Neuronal stem cell (in vitro differentiated cells): ENCODE results near the gene KLC3.
"Not testable (repeated sequence)": the region's sequence is repeated elsewhere in the genome, so short reads cannot be mapped to it uniquely, and the experiment has no call there.

Source experiments
- DNase-seq: peaks from one replicate; pipeline ENCODE4 v3.0.0-alpha.2; 2013; ENCODE audit warnings: low spot score
- H2AFZ ChIP-seq: one replicate; pipeline ENCODE4 v1.6.1; 2013; ENCODE audit warnings: mild to moderate bottlenecking, low read length, inconsistent platforms
- H2AK5ac ChIP-seq: 2 replicates; pipeline ENCODE4 v1.6.1; 2013; ENCODE audit warnings: low read depth, mild to moderate bottlenecking, inconsistent platforms, low read length, moderate library complexity, mixed read lengths
- H2BK120ac ChIP-seq: 2 replicates; pipeline ENCODE4 v1.6.1; 2013; ENCODE audit warnings: low read depth, mild to moderate bottlenecking, inconsistent platforms, low read length, moderate library complexity, mixed read lengths
- H2BK12ac ChIP-seq: one replicate; pipeline ENCODE4 v1.6.1; 2013; ENCODE audit warnings: low read length, inconsistent platforms
- H2BK15ac ChIP-seq: 2 replicates; pipeline ENCODE4 v1.6.1; 2013; ENCODE audit warnings: mild to moderate bottlenecking, low read length, inconsistent platforms, mixed read lengths
- H2BK5ac ChIP-seq: one replicate; pipeline ENCODE4 v1.6.1; 2013; ENCODE audit warnings: inconsistent platforms, mild to moderate bottlenecking, low read length, moderate library complexity
- H3K14ac ChIP-seq: one replicate; pipeline ENCODE4 v1.6.1; 2013; ENCODE audit warnings: low read length, inconsistent platforms
- H3K18ac ChIP-seq: 2 replicates; pipeline ENCODE4 v1.6.1; 2013; ENCODE audit warnings: low read length, inconsistent platforms
- H3K23ac ChIP-seq: 2 replicates; pipeline ENCODE4 v1.6.1; 2013; ENCODE audit warnings: low read depth, mild to moderate bottlenecking, mixed read lengths, low read length, inconsistent platforms; ENCODE audit not compliant: poor library complexity
- H3K27ac ChIP-seq: replicated peaks from 3 replicates; pipeline ENCODE4 v1.5.1; 2013; ENCODE audit warnings: low read length, inconsistent platforms
- H3K27me3 ChIP-seq, 3 experiments: 2 replicates each; pipeline ENCODE4 v1.6.1; 2013; ENCODE audit warnings: low read length in 3 of 3, mild to moderate bottlenecking in 2 of 3, inconsistent platforms in 1 of 3, low read depth in 1 of 3, mixed read lengths in 1 of 3, moderate library complexity in 1 of 3; ENCODE audit not compliant: control insufficient read depth in 3 of 3, insufficient read depth in 3 of 3
- H3K36me3 ChIP-seq, 2 donors: replicated peaks in 1 of 2; 2 replicates each; pipeline ENCODE4 v1.6.1; 2013; ENCODE audit warnings: low read length in 2 of 2; ENCODE audit not compliant: control insufficient read depth in 2 of 2, insufficient read depth in 2 of 2
- H3K4ac ChIP-seq: 2 replicates; pipeline ENCODE4 v1.6.1; 2013; ENCODE audit warnings: inconsistent platforms, mild to moderate bottlenecking, low read length, moderate library complexity
- H3K4me1 ChIP-seq, 2 donors: 1 replicate in 1 of 2; 2 replicates in 1 of 2; pipeline ENCODE4 v1.6.1; 2013; ENCODE audit warnings: low read length in 2 of 2, low read depth in 1 of 2; ENCODE audit not compliant: control insufficient read depth in 2 of 2, insufficient read depth in 1 of 2
- H3K4me2 ChIP-seq: one replicate; pipeline ENCODE4 v1.6.1; 2013; ENCODE audit warnings: mild to moderate bottlenecking, low read length, inconsistent platforms; ENCODE audit not compliant: insufficient read depth, poor library complexity, severe bottlenecking
- H3K4me3 ChIP-seq, 2 donors: 2 replicates each; pipeline ENCODE4 v1.5.1; 2013; ENCODE audit warnings: low read length in 2 of 2, mild to moderate bottlenecking in 2 of 2, inconsistent platforms in 1 of 2, moderate library complexity in 1 of 2
- H3K79me1 ChIP-seq: one replicate; pipeline ENCODE4 v1.6.1; 2013; ENCODE audit warnings: low read depth, mild to moderate bottlenecking, inconsistent platforms, low read length, moderate library complexity
- H3K9ac ChIP-seq: one replicate; pipeline ENCODE4 v1.6.1; 2013; ENCODE audit warnings: mild to moderate bottlenecking, low read depth, low read length, inconsistent platforms; ENCODE audit not compliant: poor library complexity
- H3K9me3 ChIP-seq, 2 donors: replicated peaks in 1 of 2; 2 replicates each; pipeline versions ENCODE3 to v1.6.1; 2013; ENCODE audit warnings: low read length in 2 of 2, mild to moderate bottlenecking in 2 of 2, inconsistent platforms in 1 of 2, low read depth in 1 of 2, mixed read lengths in 1 of 2, moderate library complexity in 1 of 2; ENCODE audit not compliant: control insufficient read depth in 2 of 2, insufficient read depth in 1 of 2
- H4K8ac ChIP-seq: one replicate; pipeline ENCODE4 v1.6.1; 2013; ENCODE audit warnings: low read depth, mild to moderate bottlenecking, inconsistent platforms, low read length, moderate library complexity
- H4K91ac ChIP-seq: one replicate; pipeline ENCODE4 v1.6.1; 2013; ENCODE audit warnings: low read length, low read depth, mild to moderate bottlenecking, inconsistent platforms; ENCODE audit not compliant: poor library complexity
- WGBS, 2 donors: extraction: QIAGEN DNeasy Blood & Tissue Kit; methylation state at CpG; one replicate each; pipeline ENCODE4 v1.1.7; 2013; ENCODE audit warnings: missing lambda C conversion rate in 2 of 2, mixed read lengths in 1 of 2; ENCODE audit not compliant: insufficient read length in 2 of 2, insufficient replicate concordance in 1 of 2; ENCODE audit errors: extremely low coverage in 2 of 2; 5-methylcytosine and 5-hydroxymethylcytosine counted together

KLC3 gene

DNA sequence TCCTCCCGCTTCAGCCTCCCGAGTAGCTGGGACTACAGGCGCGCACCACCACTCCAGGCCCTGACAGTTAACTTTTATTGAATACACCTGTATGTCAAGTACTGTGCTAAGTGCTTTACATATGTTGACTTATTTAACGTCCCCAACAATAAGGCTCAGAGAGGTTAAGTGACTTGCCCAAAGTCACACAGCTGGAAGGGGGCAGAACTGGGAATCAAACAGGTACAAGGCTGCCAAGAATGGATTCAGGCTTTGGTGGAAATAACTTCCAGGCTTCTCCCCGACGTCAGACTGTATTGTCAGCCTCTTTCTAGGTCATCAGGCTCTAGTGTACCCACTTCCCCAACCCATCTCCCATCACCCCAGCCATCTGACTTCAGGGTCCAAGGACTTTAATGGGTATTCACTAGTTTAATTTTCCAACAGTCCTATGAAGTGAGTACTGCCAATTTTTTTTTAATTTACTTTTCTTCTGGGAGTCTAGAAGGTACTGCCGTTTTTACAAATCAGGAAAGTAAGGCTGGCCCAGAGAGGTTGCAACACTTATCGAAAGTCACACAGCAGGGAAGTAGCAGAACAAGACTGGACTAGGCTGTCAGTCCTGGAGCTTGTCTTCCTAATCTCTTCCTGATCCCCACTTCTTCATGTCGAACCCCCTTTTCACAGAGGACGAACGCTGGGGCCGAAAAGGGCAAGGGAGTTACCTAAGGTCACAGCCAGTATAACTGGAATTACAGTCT lies 13.0 kb upstream of the KLC3 start:
- Histone ChIP-seq H2BK120ac (no peak overlapping the region), H3K14ac (no peak overlapping the region), H4K91ac (no peak overlapping the region), H3K4ac (no peak overlapping the region), H3K18ac (no peak overlapping the region), H2BK5ac (no peak overlapping the region), H3K27me3 (peaks cover 0 to 24% (median 17%) of the 10 kb centered on the region in 3 experiments), H3K23ac (peak overlapping the region; percentile 3), H3K79me1 (no peaks in the 10 kb centered on the region), H3K9ac (no peak overlapping the region), H2AFZ (no peak overlapping the region), H2BK12ac (no peak overlapping the region), H3K36me3 (no peaks in the 10 kb centered on the region), H3K27ac (no peak overlapping the region), H2AK5ac (no peak overlapping the region), H4K8ac (no peak overlapping the region), H3K4me2 (no peak overlapping the region), H3K4me1 (peaks cover 8 to 11% of the 10 kb centered on the region in 2 donors), H3K4me3 (no peak overlapping the region), H3K9me3 (no peaks in the 10 kb centered on the region), H2BK15ac (no peak overlapping the region)
- DNase-seq = no peak
- no CpG with 5 or more reads among the region's 13 CpGs for WGBS, 2 donors

- Histone ChIP-seq H2BK120ac (no peak overlapping the region), H2AK5ac (no peak overlapping the region), H3K4me2 (no peak overlapping the region), H3K27ac (no peak overlapping the region), H3K36me3 (no peaks in the 10 kb centered on the region), H2AFZ (no peak overlapping the region), H2BK5ac (no peak overlapping the region), H3K4ac (no peak overlapping the region), H4K8ac (no peak overlapping the region), H2BK12ac (no peak overlapping the region), H3K4me3 (no peak overlapping the region), H3K9me3 (no peaks in the 10 kb centered on the region), H3K14ac (no peak overlapping the region), H4K91ac (no peak overlapping the region), H3K27me3 (no peaks in the 10 kb centered on the region), H2BK15ac (no peak overlapping the region), H3K79me1 (no peaks in the 10 kb centered on the region), H3K18ac (no peak overlapping the region), H3K9ac (no peak overlapping the region), H3K4me1 (no peaks in the 10 kb centered on the region), H3K23ac (no peak overlapping the region)
- no peak for DNase-seq
- no CpG with 5 or more reads among the region's 7 CpGs for WGBS, 2 donors
Observed at GRCh38 chr19:45331411-45331810, 9.1 kb upstream of the KLC3 start.

GRCh38 chr19:45333609-45334303 lies 6.8 kb upstream of the KLC3 start:
- DNase-seq = no peak
- Histone ChIP-seq H2BK12ac (no peak overlapping the region), H3K4me1 (no peaks in the 10 kb centered on the region), H2AFZ (no peak overlapping the region), H2BK15ac (no peak overlapping the region), H3K27me3 (peaks cover 0 to 5% (median 0%) of the 10 kb centered on the region in 3 experiments), H2BK120ac (no peak overlapping the region), H3K18ac (no peak overlapping the region), H3K9me3 (no peaks in the 10 kb centered on the region), H2AK5ac (no peak overlapping the region), H3K4ac (no peak overlapping the region), H3K27ac (no peak overlapping the region), H3K79me1 (no peaks in the 10 kb centered on the region), H3K9ac (no peak overlapping the region), H3K23ac (no peak overlapping the region), H3K14ac (no peak overlapping the region), H4K8ac (no peak overlapping the region), H2BK5ac (no peak overlapping the region), H3K4me2 (no peak overlapping the region), H4K91ac (no peak overlapping the region), H3K4me3 (no peak overlapping the region), H3K36me3 (no peaks in the 10 kb centered on the region)
- no CpG with 5 or more reads among the region's 10 CpGs for WGBS, 2 donors

DNA sequence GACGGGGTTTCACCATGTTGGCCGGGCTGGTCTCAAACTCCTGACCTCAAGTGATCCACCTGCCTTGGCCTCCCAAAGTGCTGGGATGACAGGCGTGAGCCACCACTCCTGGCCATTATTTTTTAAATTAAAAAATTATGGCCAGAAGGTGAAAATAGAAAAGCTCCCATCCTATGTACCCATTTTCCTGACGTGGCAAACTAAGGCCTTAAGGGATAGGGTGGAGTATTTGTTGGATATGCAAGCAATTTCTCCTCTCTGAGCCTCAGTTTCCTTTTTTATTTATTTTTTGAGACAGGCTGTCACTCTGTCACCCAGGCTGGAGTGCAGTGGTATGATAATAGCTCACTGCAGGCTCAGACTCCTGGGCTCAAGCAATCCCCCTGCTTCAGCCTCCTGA lies 5.7 kb upstream of the KLC3 start:
- not testable (repeated sequence) for H3K36me3 ChIP-seq, H3K27me3 ChIP-seq, H3K18ac ChIP-seq, H2BK120ac ChIP-seq, H3K9me3 ChIP-seq, DNase-seq, H3K4me2 ChIP-seq, H3K79me1 ChIP-seq, H2AFZ ChIP-seq, H2BK5ac ChIP-seq, H3K23ac ChIP-seq, H2BK15ac ChIP-seq, H3K4me3 ChIP-seq, H4K8ac ChIP-seq, H3K4ac ChIP-seq, H4K91ac ChIP-seq, H2BK12ac ChIP-seq, H3K14ac ChIP-seq, H3K4me1 ChIP-seq, H3K9ac ChIP-seq, H2AK5ac ChIP-seq, H3K27ac ChIP-seq
- WGBS, 2 donors = no CpG with 5 or more reads among the region's 4 CpGs
